GM18909 (cell line): Measurements from ENCODE around the gene BHLHA15.

Source experiments
- ATAC-seq: cut with Tn5 transposase; IDR thresholded peaks from one replicate; pipeline ENCODE4 v1.9.1; 2021; ENCODE audit warnings: mild to moderate bottlenecking; ENCODE audit not compliant: unreplicated experiment, poor library complexity

Gene BHLHA15

GRCh38 chr7:98223351-98223897 lies 12.2 kb downstream of the BHLHA15 start:
- ATAC-seq, result no peak

GRCh38 chr7:98223898-98224700 lies 12.9 kb downstream of the BHLHA15 start:
- ATAC-seq, result no peak

- ATAC-seq, result no peak
Measured at GRCh38 chr7:98224701-98225181, 13.5 kb downstream of the BHLHA15 start.

GRCh38 chr7:98225913-98226614 lies 14.8 kb downstream of the BHLHA15 start:
- no peak for ATAC-seq

- no peak for ATAC-seq
Measured at GRCh38 chr7:98227939-98228338, 16.7 kb downstream of the BHLHA15 start.

- no peak for ATAC-seq
Measured at GRCh38 chr7:98228801-98229200, 17.6 kb downstream of the BHLHA15 start.

GRCh38 chr7:98229441-98229840 lies 18.2 kb downstream of the BHLHA15 start:
- ATAC-seq, result no peak

GRCh38 chr7:98229991-98230745 lies 18.9 kb downstream of the BHLHA15 start:
- ATAC-seq, result no peak

GRCh38 chr7:98230746-98231471 lies 19.7 kb downstream of the BHLHA15 start:
- ATAC-seq, result no peak

- ATAC-seq, result no peak
Measured at GRCh38 chr7:98231493-98232262, 20.4 kb downstream of the BHLHA15 start.

- ATAC-seq, result no peak
Measured at GRCh38 chr7:98232263-98232585, 21.0 kb downstream of the BHLHA15 start.

GRCh38 chr7:98232799-98233198 lies 21.6 kb downstream of the BHLHA15 start:
- ATAC-seq, result no peak

- ATAC-seq, result no peak
Measured at GRCh38 chr7:98233219-98234070, 22.2 kb downstream of the BHLHA15 start.

GRCh38 chr7:98234429-98235147 lies 23.3 kb downstream of the BHLHA15 start:
- ATAC-seq, result no peak

- ATAC-seq, result no peak
Measured at GRCh38 chr7:98235901-98236300, 24.7 kb downstream of the BHLHA15 start.

GRCh38 chr7:98236355-98237185 lies 25.3 kb downstream of the BHLHA15 start:
- ATAC-seq, result no peak

- no peak for ATAC-seq
Measured at GRCh38 chr7:98238076-98238475, 26.8 kb downstream of the BHLHA15 start.
